ENCODE measurements around the gene TJAP1.
"Not testable (repeated sequence)": the region's sequence is repeated elsewhere in the genome, so short reads cannot be mapped to it uniquely, and the experiment has no call there.

TJAP1 gene

DNA sequence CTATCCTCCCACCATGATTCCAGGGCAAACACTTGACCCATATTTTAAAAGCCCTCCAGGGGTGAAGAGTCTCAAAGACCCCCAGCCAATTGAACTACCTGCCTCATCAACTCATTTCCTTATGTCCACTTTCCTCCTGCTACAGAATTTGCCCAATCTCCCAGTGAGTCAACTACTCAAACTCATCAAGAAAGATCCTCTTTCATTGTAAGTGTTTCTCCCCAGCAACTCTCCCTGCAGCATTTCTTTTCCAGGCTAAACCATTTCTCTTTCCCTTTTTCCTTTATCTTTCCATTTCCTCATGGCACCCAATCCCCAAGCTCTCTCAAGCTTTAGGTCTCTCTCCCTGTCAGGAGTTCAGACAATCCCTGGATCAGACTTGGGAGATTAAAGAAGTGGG, 23.5 kb upstream of the TJAP1 start:
- no peak for DNase-seq

DNA sequence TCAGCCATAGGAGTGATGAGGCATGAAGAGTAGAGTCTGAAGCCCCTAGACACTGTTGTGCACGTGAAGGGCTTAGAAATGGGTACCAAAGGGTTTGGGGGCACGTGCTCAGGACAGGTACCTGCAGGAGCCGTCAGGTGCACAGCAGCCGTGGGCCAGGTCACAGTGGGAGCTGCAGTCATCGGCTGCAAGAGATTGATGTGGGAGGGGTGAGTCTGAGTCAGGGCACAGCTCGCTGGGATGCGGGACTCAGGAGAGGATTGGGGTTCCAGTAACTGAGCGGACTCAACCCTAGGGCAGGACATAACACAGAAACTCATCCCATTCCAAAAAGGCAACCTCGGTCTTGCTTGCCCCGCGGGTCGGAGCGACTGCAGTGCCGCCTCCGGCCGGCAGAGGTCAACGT, 23.1 kb upstream of the TJAP1 start:
- DNase-seq, result no peak

DNA sequence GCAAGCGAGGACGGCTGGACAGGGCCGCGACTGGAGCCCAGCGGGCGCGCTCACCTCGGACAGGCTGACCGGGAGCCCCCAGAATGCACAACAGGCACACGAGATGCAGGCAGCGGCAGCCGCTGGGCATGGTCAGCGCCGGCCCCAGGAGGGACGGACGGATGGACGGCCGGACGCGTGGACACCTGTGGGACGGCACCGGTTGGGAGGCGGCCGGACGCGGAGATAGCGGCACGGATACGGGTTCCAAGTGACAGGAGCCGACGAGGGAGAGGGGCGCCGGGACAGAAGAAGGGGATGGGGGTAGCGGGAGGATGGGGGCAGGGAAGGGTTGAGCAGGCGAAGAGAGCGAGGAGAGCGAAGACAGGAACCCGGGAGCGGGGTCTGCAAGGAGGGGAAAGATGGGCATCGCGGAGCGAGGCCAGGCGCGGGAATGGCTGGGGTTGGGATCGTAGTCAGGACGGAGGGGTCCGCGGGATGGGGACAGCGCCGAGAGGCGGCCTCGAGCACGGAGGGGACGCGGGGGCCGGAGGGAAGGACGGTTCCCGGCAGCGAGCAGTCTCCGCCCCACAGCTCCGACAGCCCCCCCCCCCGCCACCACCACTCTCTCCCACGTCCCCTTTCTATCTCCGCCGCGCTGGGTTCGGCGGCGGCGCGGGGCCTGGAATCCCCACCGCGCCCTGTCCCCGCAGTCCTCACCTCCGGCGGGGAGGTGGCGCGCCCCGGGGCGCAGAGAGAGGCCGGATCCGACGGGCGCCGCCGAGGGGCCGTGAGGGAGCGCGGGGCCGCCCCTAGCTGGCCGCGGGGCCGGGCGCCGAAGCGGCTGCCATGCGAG, 22.5 kb upstream of the TJAP1 start:
- peak; percentile 68 for DNase-seq

DNA sequence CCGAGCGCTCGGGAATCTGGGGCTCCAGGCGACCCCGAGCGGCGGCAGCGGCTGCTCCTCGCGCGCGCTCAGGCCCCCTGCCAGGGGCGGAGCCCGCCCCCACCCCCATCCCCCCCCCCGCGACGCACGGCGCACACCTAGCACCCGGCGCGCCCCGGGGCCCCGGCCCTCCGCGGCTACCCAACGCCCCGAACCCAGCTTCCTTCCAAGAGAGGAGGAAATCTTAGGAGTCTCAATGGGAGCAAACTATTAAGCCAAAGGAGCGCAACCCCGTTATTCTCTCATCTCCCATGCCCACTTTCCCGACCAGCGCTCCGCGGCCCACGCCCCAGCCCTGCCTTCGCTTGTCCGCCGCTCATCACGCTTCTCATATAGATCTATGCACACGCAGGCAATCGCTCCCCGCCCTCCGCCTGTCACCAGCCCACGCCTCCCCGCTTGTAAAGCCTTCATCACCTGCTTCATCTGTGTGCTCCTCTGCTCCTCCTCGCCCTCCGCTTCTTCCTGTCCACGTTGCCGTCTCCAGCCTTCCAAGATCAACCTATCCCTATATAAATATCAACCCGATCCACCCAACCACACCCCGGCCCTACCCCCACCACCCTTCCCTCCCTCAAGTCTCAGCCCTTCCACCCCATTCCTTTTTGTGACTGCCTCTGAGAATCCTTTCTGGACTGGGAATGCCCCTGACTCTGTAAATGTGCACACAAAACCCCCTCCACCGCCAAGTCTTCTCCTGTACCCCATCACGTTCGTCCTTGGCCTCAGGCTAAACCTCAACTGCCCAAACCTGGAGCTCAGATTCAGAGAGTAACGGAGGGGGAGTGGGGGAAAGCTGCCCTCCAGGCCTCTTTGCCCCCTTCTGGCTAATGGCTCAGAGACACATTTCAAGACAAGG, 21.6 kb upstream of the TJAP1 start, which contains the start of gene DLK2:
Gene DLK2, minus strand, starts transcription at position 18 of the 898 bp plus-strand sequence. CDS start 723 bp downstream, outside the sequence.
- DNase-seq, result peak; percentile 11

DNA sequence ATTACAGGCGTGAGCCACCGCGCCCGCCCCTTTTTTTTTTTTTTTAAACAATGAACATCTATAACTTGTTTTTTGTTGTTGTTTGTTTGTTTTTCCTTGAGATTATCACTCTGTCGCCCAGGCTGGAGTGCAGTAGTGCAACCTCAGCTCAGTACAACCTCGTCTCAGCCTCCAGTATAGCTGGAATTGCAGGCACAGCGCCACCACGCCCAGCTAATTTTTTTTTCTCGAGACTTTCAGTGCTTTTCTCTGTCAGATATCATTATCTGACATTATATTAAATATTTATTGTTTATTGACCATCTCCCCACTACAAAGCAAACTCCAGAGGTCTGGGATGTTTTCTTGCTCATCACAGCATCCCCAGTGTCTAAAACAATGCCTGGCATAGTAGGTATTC, 19.7 kb upstream of the TJAP1 start:
- DNase-seq, result no peak

DNA sequence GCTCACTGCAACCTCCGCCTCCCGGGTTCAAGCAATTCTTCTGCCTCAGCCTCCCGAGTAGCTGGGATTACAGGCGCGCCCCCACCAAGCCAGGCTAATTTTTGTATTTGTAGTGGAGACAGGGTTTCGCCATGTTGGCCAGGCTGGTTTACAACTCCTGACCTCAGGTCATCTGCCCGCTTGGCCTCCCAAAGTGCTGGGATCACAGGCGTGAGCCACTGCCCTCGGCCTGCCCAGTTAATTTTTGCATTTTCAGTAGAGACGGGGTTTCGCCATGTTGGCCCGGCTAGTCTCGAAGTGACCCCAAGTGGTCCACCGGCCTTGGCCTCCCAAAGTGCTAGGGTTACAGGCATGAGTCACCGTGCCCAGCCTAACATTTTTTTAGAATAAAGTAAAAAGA, 19.2 kb upstream of the TJAP1 start:
- DNase-seq, result not testable (repeated sequence)

DNA sequence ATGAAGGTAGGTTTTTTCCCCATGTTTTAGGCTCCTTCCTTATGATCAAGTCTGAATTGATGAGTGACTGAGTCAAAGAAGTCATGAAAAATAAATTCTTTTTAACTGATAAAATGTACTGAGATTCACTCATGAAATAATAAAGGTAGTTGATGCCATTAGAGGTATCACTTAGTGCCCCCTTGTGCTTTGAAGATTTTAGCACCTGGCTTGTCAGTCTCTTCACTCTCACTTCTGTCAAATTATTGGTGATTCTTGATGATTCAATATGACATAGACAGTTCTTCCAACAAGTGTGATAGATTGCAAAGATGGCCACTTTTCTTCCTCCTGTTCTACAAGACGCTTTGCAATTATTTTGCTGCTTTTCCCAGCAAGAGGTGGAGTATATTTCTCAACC, 17.8 kb upstream of the TJAP1 start:
- no peak for DNase-seq

DNA sequence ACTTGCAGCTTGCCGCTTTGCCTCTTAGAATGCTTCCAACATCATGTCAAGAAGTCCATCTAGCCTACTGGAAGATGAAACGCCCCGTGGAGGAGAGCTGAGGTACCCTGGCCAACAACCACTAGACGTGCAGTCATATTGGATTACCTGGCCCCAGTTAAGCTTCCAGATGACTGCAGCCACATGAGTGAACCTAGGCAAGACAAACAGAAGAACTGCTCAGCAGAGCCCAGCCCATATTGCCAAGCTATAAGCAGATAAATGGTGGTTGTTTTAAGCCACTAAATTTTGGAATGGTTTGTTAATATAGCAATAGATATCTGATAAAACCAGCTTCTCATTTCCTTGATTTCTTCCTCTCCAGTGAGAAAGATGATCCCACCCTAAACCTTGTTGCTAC, 17.3 kb upstream of the TJAP1 start:
- no peak for DNase-seq

DNA sequence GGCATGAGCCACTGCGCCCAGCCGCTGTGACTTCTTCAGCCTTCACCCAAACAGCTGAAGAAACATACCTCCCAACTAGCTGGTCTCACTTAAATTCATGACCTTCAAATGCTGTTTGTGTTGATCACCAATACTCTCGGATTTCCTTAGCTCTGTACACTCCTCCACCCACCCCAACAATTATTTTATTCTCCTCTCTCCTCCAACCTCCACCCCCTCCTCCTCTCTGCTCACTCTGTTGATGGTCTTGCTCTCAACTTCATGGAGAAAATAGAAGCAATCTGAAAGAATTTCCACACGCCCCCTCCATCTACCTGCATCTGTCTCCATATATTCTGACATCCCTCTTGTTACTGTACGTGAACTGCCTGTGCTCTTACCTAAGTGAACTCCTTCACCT, 15.4 kb upstream of the TJAP1 start:
- DNase-seq, result no peak

DNA sequence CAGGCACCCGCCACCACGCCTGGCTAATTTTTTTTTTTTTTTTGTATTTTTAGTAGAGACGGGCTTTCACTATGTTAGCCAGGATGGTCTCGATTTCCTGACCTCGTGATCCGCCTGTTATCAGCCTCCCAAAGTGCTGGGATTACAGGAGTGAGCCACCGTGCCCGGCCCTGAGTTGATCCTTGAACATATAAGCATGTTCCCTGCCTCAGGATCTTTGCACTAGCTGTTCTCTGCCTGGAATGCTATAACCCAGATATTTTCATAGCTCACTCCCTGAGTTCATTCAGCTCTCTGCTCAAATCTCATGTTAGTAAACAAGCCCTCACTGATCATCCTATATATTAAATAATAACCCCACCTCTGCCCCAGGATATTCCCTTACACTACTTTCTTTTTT, 13.0 kb upstream of the TJAP1 start:
- no peak for DNase-seq

DNA sequence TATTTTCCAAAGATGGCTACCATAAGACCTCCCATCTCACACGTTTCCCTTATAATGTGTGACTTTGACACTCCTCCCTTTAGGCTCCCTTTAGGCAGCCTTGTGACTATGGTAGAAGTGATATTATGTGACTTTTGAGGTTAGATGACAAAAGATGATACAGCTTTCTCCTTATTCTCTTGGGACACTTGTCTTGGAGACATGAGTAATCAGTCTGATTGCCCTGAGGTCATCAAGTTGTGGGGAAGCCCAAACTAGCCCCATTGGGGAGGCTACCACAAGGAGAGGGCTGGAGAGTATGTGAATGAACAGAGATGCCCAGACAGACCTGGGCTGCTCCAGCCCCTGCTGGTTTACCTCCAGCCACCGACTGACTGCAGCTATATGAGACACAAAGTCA, 11.4 kb upstream of the TJAP1 start:
- no peak for DNase-seq

DNA sequence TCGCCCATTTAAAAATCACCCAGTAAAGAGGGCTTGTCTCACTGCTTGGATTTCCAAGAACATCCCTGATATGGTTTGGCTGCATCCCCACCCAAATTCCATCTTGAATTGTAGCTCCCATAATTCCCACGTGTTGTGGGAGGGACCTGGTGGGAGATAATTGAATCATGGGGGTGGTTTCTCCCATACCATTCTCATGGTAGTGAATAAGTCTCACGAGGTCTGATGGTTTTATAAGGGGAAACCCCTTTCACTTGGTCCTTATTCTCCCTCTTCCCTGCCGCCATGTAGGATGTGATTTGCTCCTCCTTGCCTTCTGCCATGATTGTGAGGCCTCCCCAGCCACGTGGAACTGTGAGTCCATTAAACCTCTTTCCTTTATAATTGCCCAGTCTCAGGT, 10.1 kb upstream of the TJAP1 start:
- not testable (repeated sequence) for DNase-seq

DNA sequence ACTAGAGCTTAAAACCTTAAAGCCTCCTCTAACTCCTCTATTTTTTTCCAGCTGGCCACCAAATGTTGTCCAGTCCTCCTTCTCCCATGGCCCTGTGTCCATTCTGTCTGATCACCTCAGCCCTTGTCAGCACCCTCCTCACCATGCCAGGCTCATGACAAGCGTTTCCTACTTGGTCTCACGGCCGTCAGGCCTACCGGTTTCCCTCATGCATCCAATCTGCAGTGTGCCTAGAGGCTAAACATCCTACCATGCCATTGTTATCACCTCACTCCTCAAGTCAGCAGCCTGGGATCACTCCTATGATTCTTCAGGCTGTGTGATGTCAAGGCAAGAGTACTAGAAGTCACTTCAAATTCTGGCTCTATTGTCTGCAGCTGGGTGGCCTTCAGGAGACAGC, 9.6 kb upstream of the TJAP1 start:
- no peak for DNase-seq

DNA sequence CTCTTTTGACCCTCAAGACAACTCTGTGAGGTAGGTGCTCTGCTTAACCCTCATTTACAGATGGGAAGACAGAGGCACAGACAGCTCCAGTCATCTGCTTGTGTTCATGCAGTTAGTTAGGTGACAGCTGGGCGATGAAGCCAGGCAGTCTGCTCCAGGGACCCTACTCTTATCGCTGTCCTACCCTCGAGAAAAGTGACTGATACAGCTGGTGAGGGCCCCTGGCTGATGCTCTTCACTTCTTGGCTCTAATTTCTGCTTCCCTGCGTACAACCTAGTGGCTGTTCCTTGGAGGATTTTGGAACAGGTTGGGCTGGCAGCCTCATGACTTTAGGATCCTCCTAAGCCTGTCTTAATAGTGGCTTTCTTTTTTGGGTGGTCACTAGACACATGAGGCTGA, 9.1 kb upstream of the TJAP1 start:
- no peak for DNase-seq

DNA sequence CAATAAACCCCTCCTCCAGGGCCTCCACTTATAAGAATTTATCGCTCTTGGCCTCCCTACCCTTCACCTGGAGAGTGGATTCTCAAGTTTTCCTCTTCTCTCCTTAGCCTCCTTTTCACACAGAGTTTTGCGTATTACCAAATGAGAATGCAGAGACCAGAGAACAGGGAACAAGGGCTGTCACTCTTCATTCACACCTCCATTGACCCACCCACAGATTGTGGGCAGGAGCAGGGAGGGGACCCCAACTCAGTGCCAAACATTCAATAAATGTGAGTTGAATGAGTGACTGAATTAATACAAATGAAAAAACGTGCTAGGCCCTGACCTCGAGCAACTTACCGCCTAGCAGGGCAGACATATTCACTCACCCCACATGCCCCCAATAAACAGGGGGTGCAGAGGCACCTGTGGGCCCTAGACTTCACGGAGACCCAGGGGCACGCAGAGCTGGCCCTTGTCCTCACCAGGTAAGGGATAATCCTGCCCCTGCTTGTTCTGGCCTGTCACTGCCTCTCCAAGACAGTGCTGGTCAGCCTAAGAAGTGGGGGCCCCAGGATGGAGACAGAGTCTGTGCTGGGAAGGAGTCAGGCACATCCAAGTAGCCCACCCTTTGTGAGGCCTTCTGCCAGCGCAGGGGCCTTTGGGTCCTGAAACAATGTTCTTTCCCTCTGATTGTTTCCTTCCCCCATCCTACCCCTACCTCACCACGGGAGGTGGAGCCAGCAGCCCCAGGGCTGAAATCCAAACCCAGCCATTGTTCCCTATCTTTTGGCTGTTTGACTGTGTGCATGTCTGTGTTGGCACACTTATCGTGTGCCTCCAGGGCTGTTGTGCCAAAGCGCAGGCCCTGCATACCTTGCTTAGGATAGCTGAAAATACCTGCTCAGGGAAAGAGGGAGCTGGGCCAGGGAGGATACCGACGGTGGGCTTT, 8.4 kb upstream of the TJAP1 start:
- DNase-seq, result no peak

DNA sequence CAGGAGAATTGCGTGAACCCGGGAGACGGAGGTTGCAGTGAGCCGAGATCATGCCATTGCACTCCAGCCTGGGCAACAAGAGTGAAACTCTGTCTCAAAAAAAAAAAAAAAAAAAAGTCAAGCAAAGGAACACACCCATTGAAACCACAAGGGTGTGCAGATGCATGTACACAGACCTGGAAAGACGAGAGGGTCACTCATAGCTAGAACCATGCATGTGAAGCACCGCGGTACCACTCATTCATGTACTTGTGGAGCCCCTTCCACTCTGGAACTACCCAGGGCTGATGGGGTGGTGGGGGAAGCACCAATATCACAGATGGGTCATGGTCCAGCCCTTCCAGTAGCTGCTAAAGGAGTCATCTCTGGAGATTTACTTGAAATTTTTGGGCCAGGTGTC, 7.4 kb upstream of the TJAP1 start:
- no peak for DNase-seq

DNA sequence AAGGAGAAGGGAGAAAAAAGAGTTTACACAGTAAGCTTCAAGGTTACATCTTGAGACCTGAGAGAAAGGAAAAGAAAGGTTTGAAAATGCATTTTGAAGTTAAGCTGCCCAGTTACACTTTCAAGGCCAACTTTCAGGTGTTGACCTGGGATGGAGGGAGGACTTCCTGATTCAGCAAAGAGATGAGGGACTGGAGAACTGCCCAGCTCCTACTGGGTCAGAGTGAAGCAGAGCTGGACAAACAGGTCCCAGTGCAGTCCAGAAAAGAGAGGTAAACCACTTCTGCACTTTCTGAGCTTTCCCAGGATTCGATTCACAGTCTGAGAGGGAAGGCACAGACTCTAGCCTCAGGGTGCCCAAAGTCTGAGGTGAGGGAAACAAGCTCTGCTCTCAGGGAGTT, 6.0 kb upstream of the TJAP1 start:
- no peak for DNase-seq

DNA sequence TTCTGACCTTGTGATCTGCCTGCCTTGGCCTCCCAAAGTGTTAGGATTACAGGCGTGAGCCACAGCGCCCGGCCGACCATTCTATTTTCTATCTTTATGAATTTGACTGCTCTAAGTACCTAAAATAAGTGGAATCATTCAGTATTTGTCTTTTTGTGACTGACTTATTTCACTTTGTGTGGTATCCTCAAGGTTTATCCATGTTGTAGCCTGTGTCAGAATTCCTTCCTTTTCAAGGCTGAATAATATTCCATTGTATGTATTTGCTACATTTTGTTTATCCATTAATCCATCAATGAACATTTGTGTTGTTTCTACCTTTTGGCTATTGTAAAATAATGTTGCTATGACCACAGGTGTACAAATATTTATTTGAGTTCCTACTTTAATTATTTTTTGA, 4.9 kb upstream of the TJAP1 start:
- DNase-seq, result no peak

DNA sequence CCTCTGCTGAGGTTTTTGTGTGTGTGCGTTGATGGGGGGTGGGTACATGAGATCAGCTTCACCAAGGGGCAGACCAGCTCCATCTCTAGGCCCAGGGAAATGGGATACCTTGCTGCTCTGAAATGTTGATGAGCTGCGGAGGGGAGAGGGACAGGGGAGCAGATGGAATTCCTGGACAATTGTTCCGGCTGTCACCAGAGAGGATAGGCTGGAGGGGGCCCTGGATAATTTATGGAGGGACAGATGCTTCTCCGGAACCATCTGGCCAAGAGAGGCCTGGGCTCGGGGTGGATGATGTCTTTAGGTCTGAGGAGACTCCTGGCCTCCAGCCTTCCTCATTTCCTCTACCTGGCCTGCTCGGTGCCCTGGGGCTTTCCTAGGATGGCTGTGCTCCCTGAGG, 1.9 kb upstream of the TJAP1 start:
- DNase-seq, result no peak

DNA sequence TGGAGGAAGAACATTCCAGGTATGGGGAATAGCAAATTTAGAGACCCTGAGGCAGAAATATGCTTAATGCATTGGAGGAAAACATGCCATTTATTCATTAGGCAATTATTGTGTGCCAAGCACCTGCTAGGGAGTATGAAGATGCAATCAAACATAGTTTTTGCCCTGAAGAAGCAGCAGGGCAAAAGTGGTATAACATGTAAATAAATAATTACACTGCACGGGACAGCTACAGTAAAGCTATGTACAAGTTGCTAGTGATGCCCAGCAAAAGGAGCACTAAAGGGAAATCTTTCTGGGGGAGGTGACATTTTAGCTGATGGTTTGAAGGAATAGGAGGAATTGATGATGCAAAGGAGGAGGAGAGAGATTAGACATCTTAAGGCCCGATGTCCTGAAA, 624 bp upstream of the TJAP1 start:
- DNase-seq, result no peak

DNA sequence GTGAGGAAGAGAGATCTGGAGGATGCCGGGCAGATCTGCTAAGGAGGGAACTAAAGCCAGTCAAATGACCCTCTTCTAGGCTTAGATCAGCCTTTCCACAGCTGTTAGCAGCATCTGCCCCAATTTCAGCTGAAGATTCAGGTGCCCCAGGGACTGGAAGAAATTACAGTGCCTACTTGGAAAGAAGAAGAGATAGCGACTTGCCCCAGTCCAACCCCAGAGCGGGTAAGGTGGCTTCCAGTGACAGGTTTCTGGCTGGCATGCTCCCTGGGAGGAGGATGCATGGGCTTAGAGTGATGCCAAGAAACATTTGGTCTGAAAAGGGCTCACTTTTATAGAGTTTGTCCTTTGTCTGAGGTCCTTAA, 620 bp downstream of the TJAP1 start:
- DNase-seq, result no peak

DNA sequence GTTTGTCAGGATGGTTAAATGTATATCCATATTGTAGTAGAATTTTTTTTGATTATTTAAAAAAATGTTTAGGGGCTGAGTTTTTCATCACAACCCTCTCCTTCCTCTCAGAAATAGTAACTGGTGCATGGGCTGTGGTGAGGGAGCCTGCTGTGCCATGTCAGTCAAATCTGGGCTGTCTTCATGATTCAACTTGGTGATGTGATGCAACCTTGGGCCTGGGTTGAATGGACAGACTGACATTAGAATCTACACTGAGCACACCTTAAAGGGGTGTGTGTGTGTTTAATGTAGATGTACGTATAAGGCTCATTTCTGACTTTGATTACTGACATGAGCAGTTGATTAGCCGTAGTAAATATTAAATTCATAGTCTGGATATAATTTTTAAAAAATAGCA, 3.7 kb downstream of the TJAP1 start:
- peak; percentile 30 for DNase-seq

DNA sequence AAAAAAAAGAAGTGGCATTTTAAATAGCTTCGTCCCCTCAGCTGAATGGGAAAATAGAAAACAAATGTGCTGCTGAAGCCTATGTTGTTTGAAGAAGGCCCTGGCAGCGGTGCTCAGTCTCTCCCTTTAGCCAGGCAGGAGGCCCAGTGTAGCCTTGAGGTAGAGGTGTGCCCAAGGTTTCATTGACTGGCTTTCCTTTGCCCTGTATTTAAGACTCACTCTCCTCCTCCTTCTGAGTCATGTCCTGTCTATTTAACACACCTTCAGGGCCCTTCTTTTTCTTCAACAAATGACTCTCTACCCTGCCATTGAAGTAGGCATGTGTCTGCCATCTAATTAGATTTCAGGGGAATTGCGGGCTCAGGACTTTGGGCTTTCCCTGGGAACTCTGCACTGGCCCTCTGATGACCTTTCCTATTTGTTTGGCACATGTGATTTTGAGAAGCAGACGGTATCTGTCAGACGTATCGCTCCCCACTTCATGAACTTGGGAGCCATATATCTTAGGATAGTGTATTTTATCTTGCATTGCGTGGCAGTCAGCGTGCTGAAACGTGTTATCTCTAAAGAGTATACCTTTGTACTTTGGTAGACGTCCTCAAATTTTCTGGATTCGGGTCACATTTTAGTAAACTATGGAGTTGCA, 4.3 kb downstream of the TJAP1 start:
- DNase-seq, result no peak

All from fibroblast of upper back skin (primary cell).